Medulla oblongata (tissue), 1 donor: ENCODE data around the gene PSMD8.
"Not testable (repeated sequence)": the region's sequence is repeated elsewhere in the genome, so short reads cannot be mapped to it uniquely, and the experiment has no call there.

Source experiments
- DNase-seq: peaks from one replicate; pipeline ENCODE4 v3.0.0-alpha.2; 2015; ENCODE audit errors: extremely low spot score

PSMD8 gene

GRCh38 chr19:38387550-38388348 is 13.4 kb downstream of the PSMD8 start, which contains the start of gene GGN:
GGN (minus strand) TSS chr19:38388034; CDS start chr19:38387261, 773 bp downstream.
- DNase-seq, result peak; percentile 69

GRCh38 chr19:38388349-38389100 is 14.2 kb downstream of the PSMD8 start, which contains the start of gene SPRED3:
SPRED3 (plus strand) TSS chr19:38388697; CDS start chr19:38390303, 1,606 bp downstream.
- no peak for DNase-seq

- peak; percentile 12 for DNase-seq
Observed at GRCh38 chr19:38389101-38389925, 14.9 kb downstream of the PSMD8 start.

GRCh38 chr19:38389957-38390924 is 15.9 kb downstream of the PSMD8 start:
- DNase-seq, result no peak

- DNase-seq, result no peak
Observed at GRCh38 chr19:38391911-38392464, 17.6 kb downstream of the PSMD8 start.

GRCh38 chr19:38392707-38393308 is 18.4 kb downstream of the PSMD8 start:
- DNase-seq, result no peak

GRCh38 chr19:38394488-38394887 is 20.1 kb downstream of the PSMD8 start:
- DNase-seq, result no peak

- DNase-seq, result no peak
Observed at GRCh38 chr19:38395381-38396114, 21.2 kb downstream of the PSMD8 start.

- no peak for DNase-seq
Observed at GRCh38 chr19:38399081-38399480, 24.7 kb downstream of the PSMD8 start.

- no peak for DNase-seq
Observed at GRCh38 chr19:38399537-38399936, 25.2 kb downstream of the PSMD8 start.

GRCh38 chr19:38400361-38400760 is 26.0 kb downstream of the PSMD8 start:
- DNase-seq, result no peak

GRCh38 chr19:38401148-38401547 is 26.8 kb downstream of the PSMD8 start:
- no peak for DNase-seq

- DNase-seq, result no peak
Observed at GRCh38 chr19:38402623-38402966, 28.2 kb downstream of the PSMD8 start.

GRCh38 chr19:38402967-38403674 is 28.8 kb downstream of the PSMD8 start, which contains the start of gene FAM98C:
FAM98C (plus strand) TSS chr19:38403093; CDS start chr19:38403154, 61 bp downstream.
- peak; percentile 98 for DNase-seq

- DNase-seq, result no peak
Observed at GRCh38 chr19:38404858-38405257, 30.5 kb downstream of the PSMD8 start.

- no peak for DNase-seq
Observed at GRCh38 chr19:38405276-38405675, 30.9 kb downstream of the PSMD8 start.

GRCh38 chr19:38409631-38410133 is 35.3 kb downstream of the PSMD8 start:
- no peak for DNase-seq

GRCh38 chr19:38410407-38410806 is 36.0 kb downstream of the PSMD8 start:
- DNase-seq, result not testable (repeated sequence)
